GDM1 (cell line): ENCODE data around the gene MTCL3.

Source experiments
- DNase-seq: peaks from one replicate; lab custom pipeline; 2025; lab: John Stamatoyannopoulos, UW

MTCL3 gene

GRCh38 chr6:127515234-127515793 is 3.8 kb downstream of the MTCL3 start:
- DNase-seq = no peak

- no peak for DNase-seq
These were observed 4.3 kb downstream of the MTCL3 start for GRCh38 chr6:127514773-127515227.

GRCh38 chr6:127514179-127514772 is 4.9 kb downstream of the MTCL3 start:
- no peak for DNase-seq

- no peak for DNase-seq
These were observed 5.7 kb downstream of the MTCL3 start for GRCh38 chr6:127513425-127513824.

- no peak for DNase-seq
These were observed 8.3 kb downstream of the MTCL3 start for GRCh38 chr6:127510876-127511275.

GRCh38 chr6:127506894-127507293 is 12.2 kb downstream of the MTCL3 start:
- no peak for DNase-seq

DNA sequence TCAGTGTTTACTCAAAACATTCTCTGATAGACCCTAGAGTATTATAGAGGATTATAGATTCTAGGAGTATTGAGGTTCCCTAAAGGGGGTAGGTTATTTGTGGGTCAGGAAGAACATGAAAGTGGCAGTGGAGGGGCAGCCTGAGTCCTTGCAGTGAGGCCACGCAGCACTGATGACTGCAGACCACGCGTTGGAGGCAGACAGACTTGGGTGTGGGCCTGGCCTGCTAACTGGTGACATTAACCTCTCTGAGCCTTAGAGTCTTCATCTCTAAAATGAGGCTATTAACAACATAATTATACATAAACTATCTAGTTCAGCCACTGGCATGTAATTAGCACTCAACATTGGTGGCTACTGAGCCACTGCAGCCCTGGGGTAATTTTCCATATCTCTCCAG is 16.1 kb downstream of the MTCL3 start:
- DNase-seq = no peak

DNA sequence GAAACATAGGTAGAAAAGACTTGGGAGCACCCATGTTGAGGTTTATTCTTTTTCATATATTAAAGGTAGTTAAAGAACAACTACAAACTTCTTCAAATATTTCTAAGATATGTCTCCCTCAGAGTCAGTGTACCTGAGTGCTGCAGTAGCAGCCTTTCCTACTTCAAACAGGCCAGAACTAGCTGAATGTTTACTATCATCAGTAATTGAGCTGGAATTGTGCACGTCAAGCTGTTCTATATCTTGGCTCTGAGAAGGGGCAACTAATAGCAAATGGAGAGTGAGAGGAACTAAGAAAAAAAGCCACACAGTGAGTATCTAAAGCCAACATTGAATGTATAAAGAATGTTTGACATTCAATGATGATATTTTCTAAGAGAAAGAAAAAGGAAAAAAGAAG is 21.7 kb downstream of the MTCL3 start:
- no peak for DNase-seq

DNA sequence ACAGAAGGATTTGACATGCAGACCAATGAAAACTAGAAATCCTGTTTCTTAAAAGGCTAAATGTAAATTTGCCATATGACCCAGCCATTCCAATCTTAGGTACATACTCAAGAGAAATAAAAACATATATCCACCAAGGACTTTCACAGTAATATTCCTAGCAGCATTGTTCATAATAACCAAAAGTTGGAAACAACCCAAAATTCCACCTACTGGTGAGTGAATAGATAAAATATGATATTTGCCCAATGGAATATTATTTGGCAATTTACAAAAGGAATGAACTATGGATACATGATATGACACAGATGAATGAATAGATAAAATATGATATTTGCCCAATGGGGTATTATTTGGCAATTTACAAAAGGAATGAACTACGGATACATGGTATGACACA is 22.7 kb downstream of the MTCL3 start:
- no peak for DNase-seq

DNA sequence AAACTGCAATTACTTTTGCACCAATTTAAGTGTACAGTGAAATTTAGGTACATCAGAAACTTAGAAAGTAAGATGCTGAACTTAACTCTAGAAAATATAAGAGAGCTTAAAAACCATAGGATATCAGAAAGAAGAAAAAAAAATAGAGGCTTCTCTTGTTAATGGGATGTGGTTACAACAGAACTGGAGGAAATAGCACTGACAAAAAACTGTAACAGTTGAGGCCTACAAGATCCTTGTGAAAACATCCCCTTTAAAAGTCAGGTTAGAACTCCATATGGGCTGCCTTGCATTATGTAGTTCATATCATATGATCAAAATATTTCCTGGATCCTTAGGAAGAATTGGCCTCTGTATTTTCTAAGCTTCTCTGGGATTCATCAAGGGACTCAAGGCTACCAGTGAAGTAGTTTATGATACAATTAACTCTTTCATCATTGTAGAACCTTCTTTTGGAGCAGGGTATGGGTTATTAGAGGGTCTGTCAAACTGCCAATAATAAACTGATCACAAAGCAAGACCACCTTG is 24.8 kb downstream of the MTCL3 start:
- no peak for DNase-seq

GRCh38 chr6:127489248-127489647 is 29.9 kb downstream of the MTCL3 start:
- DNase-seq = no peak

- no peak for DNase-seq
These were observed 32.2 kb downstream of the MTCL3 start for GRCh38 chr6:127486934-127487333.

- DNase-seq = no peak
These were observed 34.8 kb downstream of the MTCL3 start for GRCh38 chr6:127484212-127484863.

DNA sequence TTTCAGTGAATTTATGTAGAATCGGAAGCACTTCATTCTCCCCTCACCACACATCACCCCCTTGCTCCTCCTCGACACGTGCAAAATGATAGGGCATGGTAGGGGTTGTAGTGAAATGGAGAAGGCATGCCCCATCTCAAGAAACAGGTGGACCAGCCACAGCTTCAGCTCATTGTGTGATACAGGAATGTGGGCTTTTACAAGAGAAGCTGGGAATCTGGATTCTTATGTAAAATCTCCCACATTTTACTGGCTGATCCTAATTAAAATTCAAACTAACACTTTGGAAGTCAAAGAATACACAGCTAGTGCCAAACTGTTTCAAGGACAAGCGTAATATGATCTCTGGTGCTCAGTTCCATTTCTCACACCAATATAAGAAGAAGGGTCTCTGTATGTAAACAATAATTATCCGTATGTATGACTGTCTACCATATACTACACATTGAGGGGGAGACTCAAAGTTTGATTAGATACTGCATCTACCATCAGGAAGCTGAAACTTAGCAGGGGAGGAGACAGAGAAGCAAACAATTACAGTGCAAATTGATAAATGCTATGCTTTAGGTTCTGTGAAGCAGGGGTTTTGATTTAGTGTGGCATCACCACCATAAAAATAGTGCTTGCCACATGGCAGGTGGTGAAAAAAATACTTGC is 35.6 kb downstream of the MTCL3 start:
- DNase-seq = no peak

- no peak for DNase-seq
These were observed 36.8 kb downstream of the MTCL3 start for GRCh38 chr6:127482325-127482724.

DNA sequence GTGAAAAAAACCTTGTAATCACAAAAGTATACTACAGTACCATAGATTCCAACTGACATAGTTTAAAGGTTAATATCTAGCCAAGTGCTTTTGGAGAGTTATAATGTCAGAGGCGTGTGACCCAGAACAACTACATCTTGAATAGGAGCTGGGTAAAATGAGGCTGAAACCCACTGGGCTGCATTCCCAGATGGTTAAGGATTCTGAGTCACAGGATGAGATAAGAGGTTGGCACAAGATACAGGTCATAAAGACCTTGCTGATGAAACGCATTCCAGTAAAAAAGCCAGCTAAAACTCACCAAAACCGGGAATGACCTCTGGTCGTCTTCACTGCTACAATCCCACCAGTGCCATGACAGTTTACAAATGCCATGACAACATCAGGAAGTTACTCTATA is 37.5 kb downstream of the MTCL3 start:
- DNase-seq = no peak

- DNase-seq = no peak
These were observed 38.0 kb downstream of the MTCL3 start for GRCh38 chr6:127481111-127481510.

GRCh38 chr6:127477658-127478057 is 41.5 kb downstream of the MTCL3 start:
- no peak for DNase-seq

DNA sequence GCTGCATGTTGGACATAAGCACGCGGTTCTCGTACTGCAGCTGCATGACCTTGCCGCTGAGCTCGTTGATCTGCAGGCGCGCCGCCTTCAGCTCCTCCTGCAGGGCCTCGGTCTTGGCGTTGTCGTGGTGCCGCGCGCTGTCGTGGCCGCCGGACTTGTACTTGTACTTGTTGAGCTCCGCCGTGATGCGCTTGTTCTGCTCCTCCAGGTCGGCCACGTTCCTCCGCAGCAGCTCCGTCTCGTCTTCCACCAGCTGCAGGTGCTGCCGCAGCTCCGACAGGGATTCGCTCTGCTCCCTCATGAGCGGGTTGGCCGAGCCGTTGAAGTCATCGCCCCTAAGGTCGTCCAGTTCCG is 43.3 kb downstream of the MTCL3 start:
- DNase-seq = no peak

DNA sequence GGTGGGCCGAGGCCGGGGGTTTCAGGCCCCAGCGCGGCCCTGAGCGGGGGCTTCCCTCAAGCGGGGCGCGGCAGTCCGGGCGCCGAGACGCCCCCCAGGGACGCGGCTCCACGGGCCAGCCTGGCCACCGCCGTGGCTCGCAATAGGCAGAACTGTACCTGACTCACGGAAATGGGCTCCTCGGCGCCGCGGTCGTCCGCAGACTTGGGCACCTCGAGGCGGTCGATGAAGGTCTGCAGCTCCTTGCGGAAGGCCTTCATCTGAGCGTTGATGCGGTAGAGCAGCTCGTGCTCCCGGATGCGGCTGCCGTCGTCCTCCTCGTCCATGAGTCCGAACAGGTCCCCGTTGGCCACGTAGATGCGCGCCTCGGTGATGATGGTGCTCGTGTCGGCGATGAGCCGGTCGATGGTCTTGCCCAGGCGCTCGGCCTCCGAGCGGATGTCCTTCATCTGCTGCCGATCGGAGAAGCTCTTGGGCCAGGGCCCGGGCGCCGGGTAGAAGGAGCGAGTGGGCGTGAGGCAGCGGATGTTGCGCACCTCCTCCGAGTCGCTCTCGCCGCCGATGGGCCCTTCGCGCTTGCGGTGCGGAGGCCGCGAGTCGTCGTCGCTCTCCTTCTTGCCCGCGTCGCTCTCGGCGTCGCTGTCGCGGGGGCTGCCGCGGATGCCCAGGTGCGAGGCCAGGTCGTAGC is 43.9 kb downstream of the MTCL3 start:
- no peak for DNase-seq

GRCh38 chr6:127471379-127472255 is 47.5 kb downstream of the MTCL3 start:
- no peak for DNase-seq
